NCI-H82 (cell line): Measurements from ENCODE around the gene FAM118A.
"Not testable (repeated sequence)": the region's sequence is repeated elsewhere in the genome, so short reads cannot be mapped to it uniquely, and the experiment has no call there.

Experiments
- DNase-seq: peaks from one replicate; lab custom pipeline; 2025; lab: John Stamatoyannopoulos, UW

Gene FAM118A

DNA sequence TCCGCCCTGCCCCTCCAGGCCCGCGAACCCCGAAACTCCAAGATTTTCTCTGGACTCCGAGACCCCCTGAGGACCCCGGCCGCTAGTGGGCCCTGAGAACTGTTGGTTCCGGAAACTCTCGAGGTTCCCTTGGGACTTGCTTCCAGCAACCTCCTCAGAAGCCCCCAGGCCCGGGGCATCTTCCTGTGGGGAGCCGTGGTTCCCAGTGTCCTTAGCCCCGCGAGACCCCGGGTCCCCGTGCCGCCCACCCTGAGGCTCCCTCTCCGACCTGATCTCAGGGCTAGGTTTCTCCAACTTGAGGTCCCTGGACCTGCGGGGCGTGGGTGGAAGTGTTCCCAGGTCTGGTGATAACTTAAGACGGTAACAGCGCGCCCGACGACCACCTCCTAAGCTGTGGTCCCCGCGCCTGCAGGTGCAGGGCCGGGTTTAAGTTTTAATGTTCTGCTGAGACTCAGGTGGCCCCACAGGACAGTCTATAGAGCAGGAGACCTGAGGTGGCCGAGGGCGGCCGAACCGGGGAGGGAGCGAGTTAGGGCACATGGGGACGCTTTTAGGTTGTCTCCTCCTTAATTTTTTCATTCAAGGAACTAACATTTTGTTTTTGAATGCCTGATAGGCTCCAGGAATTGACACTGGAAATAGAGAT is 720 bp downstream of the FAM118A start:
- DNase-seq, result peak; percentile 29

DNA sequence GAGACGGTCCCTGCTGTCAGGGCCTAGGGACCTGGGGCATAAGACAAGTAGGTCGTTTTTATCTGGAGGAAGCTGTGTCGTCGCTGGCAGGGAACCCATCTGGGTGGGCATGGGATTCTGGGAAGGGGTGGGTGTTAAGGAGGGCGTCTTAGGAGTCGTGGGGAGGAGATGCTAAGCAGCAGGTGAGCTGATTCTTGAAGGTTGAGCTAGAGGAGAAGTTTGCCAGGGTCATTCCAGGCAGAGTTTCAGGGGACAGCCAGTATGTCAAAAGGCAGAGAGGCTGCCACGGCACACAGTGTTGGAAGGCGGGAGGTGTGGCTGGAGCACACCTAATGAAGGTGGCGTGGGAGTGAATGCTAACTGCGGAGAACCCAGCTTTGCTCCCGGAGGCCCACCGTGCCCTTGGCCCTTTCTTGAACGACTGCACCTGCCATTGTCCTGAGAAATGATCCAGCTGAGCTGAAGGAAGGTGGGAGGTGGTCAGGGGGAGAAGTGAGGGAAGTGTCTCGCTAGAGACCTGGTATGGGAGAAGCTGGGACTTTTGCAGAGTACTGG is 1.3 kb downstream of the FAM118A start:
- peak; percentile 12 for DNase-seq

DNA sequence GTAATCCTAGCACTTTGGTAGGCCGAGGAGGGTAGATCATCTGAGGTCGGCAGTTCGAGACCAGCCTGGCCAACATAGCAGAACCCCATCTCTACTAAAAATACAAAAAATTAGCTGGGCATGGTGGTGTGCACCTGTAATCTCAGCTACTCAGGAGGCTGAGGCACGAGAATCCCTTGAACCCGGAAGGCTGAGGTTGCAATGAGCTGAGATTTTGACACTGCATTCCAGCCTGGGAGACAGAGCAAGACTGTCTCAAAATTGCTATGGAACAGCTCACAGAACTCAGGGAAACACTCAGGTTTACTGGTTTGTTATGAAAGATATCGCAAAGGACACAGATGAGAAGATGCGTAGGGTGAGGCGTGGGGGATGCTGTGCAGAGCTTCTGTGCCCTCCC is 2.7 kb downstream of the FAM118A start:
- no peak for DNase-seq

DNA sequence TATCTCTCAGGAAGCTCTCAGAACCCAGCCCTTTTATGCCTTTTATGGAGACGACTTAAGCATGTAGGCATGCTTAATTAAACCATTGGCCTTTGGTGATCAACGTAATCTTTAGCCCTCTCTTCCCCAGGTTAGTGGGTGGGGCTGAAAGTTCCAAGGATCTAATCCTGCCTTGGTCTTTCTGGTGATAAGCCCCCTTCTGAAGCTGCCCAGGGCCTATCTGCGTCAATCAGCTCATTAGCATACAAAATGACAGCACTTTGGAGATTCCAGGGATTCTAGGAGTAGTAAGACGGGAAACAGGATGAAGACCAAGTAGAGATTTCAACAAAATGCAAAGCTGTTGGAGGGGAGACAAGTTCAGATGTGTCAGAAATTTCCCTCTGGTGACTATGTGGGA is 3.1 kb downstream of the FAM118A start:
- DNase-seq, result peak; percentile 35

DNA sequence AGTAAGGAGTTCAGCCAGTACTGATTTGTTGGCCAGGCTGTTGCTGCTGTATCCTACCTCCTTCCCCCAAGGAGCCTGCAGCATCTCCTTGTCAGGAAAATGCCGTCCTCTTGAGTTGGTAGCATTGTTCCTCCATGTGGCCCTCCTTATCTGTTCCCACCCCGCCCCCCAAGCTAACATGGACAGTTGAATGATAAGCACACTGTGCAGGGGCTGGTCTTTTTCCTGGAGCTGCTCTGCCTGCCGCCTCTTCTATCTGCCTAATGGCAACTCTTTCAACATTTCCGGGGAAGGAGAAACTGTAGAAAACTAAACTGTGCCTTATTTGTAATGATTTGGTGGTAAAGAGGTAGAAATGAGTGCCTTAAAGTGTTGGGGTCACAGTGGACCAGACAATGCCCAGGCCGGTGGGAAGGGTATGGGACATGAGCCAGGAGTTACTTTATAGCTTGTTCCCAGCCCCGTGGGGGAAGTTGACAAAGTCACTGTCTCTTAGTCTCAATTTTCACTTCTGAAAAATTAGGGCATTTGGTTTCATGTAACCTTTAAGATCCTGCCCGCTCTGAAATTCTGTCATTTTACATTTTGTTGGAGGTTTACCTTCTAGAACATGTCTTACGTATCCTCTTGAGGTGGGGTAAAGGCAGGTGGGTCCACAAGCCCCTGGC is 4.5 kb downstream of the FAM118A start:
- no peak for DNase-seq

DNA sequence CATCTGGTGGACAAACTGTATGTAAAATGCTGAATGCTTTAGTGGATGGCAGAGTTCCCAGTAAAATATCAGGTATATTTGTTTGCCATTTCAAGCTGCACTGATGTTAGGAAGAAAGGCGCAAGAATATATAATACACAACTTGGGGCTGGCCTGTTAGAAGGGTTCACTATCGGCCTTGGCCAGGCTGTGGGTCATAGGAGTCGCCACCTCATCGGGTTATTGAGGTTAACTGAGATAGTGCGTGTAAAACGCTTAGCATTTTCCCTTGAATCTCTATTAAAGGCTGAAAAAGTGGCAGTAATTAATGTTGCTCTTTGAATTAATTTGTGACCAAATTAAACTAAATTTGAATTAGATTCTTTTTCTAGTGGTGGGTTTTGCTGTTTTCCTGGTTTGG is 5.1 kb downstream of the FAM118A start:
- DNase-seq, result no peak

DNA sequence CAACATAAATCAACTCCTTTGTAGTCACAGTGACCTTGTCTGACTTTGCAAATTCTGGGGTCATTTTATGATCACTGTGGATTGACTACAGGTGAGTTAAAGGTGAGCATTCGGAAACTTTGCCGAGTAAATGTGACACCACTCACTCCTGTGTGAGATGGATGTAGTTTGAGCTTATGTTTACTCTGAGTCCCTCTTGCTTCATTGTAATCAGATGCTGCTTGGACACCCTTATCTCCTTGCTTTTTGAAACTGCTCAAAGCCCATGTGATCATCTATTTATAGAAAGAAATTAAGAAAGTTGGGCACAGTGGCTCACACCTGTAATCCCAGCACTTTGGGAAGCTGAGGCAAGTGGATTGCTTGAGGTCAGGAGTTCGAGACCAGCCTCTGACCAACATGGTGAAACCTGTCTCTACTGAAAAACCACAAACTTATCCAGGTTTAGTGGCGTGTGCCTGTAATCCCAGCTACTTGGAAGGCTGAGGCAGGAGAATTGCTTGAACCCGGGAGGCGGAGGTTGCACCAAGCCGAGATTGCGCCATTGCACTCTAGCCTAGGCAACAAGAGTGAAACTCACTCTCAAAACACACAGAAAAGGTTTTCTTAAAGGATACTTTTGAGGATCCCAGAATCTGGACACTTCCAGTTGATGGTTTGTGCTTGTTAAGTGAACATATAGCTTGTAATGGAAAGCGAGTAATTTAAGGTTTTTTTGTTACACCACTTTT is 7.2 kb downstream of the FAM118A start:
- no peak for DNase-seq

DNA sequence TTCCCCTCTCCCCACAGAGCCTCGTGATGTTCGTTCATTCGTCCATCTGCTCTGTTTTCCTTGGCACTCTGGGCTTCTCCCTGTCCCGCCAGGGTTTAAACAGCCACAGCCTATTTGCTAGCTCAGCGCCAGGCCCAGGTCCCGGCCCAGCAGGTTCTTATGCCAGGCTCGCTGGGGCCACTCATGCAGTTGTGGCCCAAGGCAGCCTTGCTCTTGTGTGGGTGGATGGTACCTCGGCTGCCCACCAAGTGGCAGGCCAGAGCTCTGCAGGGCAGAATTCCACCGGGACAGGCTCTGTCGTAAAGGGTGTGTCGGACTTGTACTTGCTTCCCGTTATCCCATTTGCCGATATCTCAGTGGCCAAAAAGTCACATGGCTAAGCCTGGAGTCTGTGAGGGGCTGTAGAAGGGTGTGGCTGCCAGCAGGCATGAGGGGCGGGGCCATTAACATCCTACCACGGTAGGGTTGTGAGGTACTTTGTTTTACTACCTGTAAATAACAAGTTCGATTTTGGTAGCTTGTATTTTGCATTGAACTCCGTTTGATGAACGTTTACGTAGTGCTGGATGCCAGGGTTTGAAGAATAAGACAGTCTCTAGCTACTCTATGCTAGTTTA is 7.9 kb downstream of the FAM118A start:
- no peak for DNase-seq

DNA sequence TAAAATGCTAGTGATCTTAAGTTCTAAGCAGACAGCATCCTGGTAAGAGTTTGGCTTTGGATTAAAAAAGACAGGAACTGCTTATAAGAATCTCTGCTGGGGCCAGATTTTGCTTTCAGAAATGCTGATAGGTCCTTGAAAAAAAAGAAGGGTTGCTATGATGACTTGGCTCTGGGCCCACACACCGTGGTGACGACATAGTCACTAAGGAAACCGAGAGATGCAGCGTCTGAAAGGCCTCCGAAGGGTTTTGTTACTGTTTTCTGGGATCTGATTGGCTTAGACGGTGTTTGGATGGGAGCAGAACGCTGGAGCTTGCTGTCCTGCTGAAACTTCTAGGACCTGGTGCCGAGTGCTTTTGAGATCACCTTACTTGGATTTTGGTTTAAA is 8.4 kb downstream of the FAM118A start:
- DNase-seq, result no peak

DNA sequence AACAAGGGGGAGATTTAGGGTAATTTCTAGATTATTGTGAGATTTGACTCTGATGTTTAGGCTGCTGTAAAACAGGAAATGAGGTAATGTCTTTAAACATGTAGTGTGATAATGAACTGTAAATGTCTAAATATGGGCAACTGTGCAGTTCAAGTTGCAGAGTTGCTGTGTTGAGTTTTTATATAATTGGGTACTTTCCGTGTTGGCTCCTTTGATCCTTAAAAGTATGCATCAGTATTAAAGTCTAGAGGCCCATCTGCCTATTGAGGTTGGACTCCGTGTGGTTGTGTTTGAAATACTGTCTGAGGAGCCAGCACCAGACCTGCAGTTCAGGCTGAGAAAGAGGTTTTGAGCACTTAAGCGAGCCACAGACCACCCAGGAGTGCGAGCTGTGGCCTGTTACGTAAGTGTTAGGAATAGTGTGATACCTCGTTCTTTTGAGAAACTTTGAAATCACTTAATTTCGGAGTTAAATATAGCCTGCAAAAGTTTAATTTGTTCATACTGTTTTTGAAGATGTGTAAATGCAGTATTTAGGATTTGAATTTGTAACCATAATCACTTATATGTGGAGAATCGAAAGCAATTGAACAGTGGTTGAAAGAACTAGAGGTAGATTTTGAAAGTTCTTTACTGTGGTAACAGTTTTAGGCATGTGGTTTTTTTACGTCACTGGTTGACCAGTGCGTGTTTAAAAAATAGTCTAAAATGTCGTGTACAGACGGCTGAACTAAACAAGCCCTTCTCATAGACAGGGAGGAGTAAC is 9.0 kb downstream of the FAM118A start:
- DNase-seq, result no peak

DNA sequence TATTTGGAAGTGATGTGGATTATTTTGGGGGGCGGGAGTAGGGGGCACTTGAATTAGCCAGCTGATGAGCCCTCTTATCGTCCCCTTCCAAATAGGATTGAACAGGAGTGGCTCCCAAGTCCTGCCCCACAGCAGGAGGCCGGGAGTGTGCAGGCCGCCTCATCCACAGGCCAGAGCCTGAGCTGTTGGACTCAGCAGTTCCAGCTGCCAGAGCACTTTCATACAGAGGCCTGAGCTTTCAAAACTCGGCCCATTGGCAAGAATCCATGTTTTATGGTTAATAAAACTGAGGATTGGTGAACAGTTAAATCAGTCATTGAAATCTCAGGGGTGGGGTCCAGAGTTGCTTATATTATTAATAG is 9.6 kb downstream of the FAM118A start:
- peak; percentile 8 for DNase-seq

DNA sequence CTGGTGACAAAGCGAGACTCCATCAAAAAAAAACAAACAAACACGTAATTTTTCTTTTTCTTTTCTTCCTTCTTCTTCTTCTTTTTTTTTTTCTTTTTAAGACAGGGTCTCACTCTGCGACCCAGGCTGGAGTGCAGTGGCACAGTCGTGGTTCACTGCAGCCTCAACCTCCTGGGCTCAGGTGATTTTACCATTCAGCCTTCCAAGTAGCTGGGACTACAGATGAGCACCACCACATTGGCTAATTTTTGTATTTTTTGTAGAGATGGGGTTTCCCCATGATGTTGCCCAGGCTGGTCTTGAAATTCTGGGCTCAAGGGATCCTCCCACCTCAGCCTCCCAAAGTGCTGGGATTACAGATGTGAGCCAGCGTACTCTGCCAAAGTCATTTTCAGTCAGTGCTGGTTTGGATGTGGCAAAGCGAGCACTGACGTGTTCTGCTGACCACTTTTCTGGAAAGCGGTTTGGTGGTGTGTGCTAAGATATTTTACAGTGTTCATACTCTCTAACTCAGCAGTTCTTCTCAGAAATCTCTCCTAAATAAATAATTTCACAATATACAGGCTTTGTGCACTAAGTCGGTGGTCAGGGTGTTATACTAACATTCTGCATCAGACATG is 10.7 kb downstream of the FAM118A start:
- DNase-seq, result no peak

DNA sequence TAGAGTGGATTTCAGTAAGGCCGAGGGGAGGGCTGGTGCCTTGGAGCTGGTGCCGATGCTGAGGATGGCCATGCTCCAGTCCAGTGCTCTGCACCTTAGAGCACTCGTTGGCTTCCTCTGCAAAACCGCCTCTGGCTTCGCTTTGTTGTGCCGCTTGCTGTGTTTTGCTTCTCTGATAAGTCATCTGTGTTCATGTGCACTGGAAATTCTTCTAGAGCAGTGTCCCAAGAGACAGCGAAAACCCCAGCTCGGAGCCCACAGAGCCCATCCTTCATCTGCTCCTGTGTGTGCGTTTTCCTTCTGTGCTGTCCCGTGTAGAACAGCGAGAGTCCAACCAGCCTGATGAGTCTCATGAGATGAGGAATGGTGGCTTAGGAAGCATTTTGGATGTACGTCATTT is 12.1 kb downstream of the FAM118A start:
- no peak for DNase-seq

DNA sequence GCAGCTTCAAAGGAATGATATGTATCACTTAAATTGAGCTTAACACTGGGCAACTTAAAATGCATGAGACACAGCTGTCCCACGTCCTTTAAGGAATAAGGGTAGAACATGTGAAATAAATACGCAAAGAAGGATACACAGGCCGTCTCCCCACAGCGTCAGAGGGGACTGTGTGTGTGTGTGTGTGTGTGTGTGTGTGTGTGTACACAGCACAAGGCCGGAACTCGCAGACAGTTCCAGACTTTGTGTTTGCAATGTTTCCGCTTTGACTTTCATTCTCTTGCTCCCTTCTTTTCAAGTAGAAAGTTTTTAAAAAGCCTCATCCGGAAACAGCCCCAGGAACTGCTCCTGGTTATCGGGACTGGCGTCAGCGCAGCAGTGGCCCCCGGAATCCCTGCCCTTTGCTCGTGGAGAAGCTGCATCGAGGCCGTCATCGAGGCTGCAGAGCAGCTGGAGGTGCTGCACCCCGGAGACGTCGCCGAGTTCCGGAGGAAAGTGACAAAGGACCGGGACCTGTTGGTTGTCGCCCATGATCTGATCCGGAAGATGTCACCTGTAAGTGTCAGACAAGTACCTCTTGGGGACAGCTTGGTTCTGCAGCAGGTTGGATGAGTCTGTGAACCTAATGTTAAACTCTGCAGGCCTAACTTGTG is 13.3 kb downstream of the FAM118A start:
- no peak for DNase-seq

DNA sequence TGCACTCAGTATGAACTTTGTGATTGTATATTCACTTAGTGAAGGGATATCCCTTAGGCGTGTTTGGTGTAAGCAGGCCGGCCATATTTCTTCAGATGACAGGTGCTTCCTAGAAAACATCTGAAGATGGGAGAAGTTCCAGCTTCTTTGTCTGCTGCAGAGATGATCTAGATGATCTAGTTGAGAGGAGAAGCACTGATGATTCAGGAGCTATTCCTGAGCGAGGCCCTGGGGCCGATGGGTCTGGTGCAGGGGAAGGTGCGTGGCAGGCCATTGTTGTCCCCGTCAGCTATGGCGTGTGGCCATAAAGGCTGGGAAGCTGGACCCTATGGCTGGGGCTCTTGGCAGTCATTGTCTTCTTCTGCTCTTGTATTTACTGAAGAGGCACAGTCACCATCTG is 14.0 kb downstream of the FAM118A start:
- DNase-seq, result no peak

DNA sequence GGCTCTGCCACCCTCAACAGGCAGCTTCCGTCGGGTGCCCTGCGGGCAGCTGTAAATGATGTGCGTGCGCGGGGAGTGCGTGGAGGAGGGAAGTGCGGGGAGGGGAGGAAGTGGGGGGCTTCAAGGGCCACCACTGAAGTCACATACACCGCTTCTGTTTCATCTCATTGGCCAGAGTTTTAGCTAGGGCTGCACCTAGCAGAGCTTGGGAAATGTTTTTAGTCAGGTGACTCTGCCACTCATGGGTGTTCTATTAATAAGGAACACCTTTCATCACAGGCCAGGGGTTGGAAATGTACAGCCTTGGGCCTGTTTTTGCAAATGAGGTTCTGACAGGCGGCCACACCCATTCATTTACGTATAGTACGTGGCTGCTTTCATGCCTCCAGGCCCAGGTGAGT is 14.6 kb downstream of the FAM118A start:
- DNase-seq, result no peak

DNA sequence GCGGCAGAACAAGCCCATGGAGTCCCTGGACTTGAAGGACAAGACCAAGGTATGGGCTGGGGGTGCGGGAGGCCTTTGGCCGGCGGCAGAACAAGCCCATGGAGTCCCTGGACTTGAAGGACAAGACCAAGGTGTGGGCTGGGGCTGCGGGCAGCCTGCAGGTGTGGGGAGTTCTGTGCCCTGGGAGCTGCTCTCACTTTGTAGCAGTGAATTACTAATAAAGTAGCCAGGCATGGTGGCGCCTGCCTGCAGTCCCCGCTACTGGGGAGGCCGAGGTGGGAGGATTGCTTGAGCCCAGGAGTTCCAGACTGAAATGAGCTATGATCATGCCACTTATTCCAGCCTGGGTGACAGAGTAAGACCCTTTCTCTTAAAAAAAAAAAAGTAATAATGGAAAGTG is 18.5 kb downstream of the FAM118A start:
- not testable (repeated sequence) for DNase-seq

DNA sequence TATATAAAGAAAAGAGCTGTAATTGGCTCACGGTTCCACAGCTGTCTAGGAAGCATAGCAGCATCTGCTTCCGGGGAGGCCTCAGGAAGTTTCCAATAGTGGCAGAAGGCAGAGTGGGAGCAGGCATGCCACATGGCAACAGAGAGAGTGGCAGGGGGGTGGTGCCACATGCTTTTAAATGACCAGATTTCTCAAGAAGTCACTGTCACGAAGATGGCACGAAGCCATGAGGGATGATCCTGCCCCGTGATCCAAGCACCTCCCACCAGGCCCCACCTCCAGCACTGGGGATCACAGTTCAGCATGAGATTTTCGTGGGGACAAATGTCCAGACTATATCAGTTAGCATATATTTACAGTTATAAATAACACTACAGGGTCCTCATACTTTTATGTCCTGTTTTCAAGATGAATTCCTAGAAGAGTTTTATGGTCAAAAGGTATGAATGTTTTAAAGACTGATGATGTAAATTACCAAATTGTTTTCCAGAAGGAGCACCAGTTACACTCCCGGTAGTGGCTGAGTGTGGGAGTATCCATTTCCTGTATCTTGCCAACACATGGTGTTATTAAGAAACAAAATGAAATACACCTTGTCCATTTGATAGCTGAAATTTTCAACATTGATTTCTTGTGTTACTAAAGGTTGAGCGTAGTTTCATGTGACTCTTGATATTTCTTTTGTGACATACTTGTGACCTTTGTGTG is 19.2 kb downstream of the FAM118A start:
- no peak for DNase-seq

DNA sequence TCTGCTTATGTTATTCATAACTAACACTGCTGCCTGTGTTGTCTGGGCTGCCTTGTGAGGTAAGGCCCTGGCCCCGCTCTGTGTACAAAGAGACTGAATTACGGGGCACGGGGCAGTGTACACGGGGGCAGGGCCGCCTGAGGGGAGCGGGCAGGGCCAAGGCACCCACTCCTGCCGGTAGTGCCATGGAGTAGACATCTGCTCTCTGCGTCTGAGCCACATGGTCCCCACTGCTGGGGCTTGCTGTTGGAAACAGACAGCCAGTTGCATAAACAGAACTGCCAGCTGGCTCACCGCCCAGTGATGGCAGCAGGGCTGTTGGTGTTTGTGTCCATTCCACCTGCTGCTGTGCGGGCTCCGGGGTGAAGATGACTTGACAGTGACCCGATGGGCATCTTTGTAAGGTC is 19.8 kb downstream of the FAM118A start:
- DNase-seq, result no peak

DNA sequence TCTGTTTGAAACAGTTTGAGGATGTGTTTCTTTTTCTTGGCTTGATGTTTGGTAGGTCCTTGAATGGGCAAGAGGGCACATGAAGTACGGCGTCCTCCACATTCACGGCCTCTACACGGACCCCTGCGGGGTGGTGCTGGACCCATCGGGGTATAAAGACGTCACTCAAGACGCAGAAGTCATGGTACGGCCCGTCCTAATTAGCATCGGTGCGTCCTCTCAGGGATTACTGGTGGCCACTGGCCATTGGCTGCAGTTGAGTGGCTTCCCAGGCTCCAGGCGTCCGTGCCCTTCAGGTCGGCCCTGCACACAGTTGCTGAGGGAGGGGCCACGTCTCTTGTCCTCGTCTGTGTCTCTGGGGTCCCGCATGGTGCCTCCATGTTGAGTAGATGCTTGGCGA is 20.8 kb downstream of the FAM118A start:
- DNase-seq, result no peak
